Hypothalamus (tissue), 51 donors: ENCODE data around the gene DCDC1.
A peak's percentile ranks its signal among the peaks of the same experiment; 100 is the strongest.
"Not testable (repeated sequence)": the region's sequence is repeated elsewhere in the genome, so short reads cannot be mapped to it uniquely, and the experiment has no call there.

Experiments used
- DNase-seq, 51 donors: peaks; one replicate each; lab custom pipeline; 2025; lab: John Stamatoyannopoulos, UW

Gene DCDC1

DNA sequence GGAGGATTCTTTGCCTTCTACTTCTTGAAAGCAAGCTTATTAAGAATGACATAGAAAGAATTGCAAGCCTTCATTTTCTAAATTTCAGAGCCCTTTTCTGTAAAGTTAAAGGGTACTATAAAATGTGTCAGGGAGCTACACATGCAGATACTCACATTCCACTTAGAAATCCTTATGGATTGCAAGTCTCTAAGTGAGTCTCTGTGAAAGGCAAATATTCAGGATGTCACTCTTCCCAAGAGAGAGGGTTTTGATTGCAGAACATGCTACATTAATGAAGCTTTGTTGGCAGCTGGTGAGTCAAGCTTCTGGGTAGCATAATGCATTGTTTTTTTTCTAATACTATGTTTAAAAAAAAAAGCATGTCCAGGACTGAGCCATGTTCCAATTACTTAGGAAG is 369.2 kb downstream of the DCDC1 start:
- DNase-seq, result no peak

DNA sequence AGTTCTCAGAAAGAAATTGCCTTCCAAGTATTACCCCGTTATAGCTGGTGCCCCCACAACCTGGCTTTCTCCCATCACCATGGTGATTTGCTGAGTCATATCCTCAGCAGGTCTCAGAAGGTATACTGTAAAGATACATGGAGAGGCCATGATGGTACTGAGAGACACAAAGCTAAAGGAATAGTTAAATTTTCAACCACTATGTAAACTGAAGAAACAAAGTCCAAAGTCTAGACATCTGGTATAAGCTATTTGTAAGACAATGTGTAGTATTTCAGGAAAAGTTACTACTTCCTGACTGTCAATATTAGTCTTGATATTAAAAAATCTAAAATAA is 377.1 kb downstream of the DCDC1 start:
- no peak for DNase-seq

DNA sequence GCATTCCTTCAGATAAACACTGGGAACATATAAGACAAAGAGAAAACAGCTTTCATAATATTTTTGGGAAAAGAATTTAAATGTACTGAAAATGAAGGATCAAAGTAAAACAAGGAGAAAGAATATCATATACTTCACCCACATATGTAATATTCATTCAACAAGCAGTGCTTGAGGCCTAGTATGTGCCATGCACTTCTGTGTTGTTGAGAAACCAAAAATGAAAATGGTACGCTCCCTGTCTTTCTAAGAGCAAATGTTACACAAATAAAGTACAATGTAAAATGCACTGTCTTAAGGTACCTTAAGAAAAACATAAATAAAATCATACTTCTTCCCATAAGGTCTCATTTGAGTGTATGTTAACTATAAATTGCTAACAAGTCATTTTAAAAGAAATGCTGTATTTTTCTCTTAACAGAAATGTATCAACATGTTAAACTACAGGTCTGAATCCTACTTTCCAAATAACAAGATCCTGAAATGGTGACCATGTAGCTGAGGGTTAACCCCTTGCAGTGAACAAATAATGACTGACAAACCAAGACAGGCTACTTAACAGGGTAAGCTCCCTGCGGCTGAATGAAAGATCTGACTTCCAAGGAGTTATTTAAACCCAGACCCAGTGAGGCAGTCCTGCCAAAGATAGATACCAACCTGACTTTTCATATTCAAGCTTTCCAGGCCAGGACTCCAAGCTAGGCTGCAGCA is 377.6 kb downstream of the DCDC1 start:
- DNase-seq, result no peak

DNA sequence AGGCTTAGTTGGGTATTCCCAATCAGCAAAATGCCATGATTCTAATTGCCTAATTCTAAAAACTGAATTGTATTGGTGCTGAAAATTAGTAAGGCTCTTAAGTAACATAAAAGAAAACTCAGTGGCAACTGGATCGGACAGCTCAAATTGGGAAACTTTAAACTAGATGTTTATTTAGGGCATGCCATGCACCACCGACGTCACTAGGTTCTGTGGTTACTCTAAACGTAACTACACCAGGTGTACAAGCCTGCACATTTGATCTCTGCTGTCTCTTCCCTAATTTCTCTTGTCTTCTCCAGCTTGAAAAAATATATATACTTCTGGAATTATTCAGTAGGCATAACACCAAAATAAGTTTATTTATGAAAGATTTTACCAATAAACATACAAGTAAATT is 378.2 kb downstream of the DCDC1 start:
- DNase-seq, result no peak

DNA sequence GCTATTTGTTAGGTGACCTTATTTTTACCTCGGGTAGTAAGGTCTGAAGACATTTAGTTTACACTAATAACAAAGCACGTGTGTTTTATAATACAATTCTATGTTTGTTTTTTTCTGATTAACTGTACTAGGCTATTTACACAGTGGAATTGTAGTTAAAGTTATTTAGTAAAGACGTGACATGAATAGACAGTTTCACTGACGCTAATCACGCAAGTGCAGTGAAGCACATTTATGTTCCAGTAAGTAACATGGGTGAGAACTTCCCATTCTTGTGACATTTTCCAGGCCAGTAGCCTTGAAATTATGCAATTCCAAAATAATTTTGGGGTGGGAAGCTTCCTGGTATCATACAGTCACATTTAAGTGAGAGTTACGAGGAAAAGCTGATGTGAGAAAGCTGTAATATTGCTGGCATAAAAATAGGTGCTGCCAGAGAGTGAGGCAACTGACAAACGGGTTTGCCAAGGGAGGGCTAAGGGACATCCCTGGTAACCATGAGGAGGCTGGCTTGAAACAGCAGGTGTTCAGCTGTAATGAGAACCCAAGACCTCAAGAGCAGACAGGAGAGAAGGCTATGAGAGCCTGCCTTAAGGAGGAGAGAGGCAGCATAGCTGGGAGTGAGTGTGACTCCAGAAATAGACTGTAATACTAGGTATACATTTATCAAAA is 378.8 kb downstream of the DCDC1 start:
- DNase-seq, result no peak

DNA sequence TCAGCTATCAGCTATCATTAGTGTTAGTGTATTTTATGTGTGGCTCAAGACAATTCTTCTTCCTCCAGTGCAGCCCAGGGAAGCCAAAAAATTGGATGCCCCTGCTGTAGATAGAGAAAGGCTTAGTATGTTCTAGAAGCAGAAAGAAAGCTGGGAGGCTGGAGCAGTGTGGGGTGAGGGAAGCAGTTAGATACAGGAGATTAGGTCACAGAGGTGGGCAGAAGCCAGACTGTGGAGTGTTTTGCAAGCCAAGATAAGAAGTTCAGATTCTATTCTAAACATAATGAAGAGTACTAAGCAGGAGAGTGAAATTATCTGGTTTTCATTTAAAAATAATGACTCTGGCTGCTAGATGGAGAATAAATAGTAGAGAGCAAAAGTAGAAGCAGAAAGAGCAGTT is 381.7 kb downstream of the DCDC1 start:
- DNase-seq, result no peak

DNA sequence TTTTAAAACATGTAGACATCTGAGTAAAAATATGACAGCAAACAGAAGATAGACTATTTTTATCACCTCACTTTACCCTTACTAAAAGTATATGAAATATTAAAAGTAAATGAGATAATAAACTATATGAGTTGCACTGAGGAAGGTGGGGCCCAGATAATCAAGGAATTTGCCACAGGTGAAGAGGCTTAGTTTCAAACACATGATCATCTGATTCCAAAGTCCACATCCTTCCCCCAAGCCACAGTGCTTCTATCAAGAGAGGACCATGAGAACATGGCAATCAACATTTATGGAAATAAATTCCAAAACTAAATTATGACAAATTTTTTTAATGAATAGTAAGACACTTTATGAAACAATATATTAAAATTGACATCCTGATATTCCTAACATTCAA is 384.0 kb downstream of the DCDC1 start:
- no peak for DNase-seq

DNA sequence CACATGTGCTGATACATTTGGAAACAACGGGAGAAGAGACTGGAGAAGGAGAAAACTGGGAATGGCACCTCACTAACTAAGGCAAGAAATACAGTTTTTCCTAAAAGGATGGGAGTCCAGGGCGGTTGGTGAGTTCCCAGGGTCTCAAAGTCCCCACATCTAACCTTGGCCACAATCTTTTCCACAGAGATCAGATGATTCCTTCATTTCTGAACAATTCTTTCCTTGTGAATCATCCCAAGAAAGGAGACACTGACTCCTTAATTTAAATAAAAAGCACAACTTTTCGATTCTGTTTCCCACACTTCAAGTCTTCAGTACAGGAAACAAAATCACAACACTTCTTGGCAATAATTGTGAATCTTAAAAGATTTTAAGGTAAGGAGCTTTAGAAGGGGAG is 384.7 kb downstream of the DCDC1 start:
- no peak for DNase-seq

DNA sequence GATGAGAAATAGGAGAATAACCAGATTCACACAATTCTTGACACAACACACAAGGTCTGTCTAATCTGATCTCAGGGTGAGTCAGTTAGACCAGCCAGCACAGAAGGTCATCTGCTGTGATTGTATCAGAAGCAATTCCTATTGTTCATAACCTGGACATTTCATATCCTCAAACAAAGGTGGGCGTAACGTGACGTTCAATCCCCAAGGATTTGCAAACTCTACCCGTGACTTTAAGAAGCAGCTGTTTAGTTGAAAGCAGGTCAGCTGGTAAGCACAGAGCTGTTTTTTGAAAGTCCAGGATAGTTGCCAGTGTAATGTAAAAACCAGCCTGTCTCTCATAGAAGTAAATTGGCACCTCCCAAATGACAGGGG is 385.1 kb downstream of the DCDC1 start:
- DNase-seq, result no peak

DNA sequence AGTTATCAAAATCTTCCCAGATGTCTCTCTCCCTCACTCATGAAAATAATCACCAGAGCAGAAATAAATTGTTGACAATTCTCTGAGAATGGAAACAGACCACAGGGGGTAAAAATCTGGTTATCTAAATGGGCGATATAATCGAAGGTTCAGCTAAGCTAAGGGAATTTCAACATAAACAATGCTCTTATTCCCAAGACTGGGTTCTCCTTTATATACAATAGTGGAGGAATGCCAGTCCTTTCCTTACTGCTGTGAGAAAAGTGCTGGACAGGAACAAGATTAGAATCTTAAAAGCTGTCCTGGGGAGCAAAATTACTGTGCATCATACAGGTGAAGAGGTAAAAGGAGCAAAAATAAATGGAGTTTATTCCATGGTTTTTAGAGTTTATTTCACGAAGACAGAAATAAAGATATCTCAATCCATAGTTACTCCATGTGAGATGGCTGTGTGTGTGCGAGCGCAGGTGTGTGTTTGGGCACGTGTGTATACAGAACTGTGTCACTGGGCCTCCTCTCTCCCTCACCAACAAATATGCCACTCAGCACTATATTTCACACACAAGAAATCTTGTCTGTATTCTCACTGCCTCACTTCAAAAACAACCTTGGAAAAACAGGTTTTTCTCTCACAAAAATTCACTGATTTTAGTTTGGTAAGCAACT is 385.6 kb downstream of the DCDC1 start:
- DNase-seq, result no peak

DNA sequence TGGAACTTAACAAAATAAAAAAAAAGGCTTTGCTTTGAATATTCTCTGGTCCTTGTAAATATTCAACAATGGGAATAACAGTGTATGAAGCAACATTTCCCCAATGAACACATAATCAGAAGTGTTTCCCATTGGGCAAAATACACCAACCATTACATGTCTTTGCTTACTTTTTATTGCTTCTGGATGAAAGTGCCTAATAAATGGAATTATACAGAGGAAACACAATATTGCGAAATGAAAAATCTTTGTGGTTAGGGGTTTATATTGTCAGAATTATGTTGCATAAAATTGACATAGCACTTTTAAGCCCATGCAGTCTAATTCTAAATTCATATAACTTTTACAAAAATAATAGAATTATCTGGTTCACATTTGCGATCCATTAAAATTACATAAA is 386.4 kb downstream of the DCDC1 start:
- DNase-seq, result no peak

DNA sequence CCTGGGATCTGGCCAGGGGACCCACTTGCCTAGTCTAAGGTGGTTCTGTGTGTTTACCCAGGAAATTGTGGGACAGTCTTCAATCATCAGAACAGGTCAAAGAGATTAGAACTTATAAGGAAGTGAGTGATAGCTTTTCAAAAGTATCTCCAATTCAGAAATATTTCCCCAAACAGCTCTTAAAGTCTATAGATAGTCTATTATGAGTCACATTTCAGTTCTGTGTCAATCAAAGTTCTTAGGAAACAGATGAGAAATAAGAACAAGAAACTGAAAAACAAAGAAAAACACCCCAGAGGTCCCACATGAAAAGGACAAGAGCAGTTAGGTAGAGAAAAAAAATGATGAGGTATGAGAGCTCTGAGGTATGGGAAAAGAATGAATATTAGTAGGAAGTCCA is 402.0 kb downstream of the DCDC1 start:
- DNase-seq, result no peak

DNA sequence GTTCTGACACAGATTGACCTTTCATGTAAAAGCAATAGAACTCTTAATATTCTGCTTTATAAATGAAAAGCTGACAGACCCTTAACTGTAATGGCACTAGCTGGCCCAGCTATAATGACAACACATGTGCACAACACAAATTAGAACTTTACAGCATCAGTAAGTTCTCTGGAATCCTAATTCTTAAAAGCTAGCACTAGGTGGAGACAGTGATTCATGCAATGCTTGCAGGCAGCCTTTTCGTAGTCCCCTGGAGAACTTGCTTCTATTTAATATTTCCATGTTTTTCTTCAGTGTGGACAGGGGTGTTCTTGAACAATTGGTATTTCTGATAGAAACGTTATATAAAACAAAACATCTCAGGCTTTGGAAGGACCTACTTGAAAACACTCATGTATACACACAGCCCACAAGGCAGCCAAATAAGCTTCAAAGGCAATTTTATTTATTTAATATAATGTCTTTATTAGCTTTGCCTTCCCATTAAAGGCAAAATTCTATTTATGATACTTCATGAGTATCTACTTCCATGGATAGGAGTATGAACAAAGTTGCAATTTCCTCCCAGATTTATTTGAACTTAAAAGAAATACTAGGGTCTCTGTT is 409.0 kb downstream of the DCDC1 start:
- DNase-seq, result peak in 2 of 51 donors; percentile 2 to 16

DNA sequence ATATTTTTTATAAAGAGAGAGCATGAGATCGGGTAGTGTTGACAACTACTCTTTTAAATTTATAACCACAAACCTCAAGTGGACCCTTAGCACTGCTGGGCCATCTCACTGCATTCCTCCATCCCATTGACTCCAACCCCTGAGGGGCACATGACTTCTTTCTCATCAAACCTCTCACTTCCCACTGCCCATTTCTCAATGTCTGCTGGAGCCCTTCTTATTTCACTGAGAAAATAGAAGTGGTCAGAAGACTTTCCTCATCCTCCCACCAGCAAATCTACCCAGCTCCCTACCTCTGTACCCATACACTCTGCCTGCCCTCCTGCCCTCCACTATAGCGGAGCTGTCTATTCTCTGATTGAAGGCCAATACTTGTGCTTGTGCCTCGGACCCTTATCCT is 412.8 kb downstream of the DCDC1 start:
- DNase-seq, result no peak

DNA sequence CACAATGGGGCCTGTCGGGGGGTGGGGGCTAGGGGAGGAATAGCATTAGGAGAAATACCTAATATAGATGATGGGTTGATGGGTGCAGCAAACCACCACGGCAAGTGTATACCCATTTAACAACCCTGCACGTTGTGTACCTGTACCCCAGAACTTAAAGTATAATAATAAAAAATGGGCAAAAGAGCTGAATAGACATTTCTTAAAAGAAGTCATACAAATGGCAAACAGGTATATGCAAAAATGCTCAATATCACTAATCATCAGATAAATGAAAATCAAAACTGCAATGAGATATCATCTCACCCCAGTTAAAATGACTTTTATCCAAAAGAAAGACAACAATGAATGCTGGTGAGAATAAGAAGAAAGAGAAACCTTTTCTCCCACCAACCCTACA is 419.7 kb downstream of the DCDC1 start:
- DNase-seq, result no peak

DNA sequence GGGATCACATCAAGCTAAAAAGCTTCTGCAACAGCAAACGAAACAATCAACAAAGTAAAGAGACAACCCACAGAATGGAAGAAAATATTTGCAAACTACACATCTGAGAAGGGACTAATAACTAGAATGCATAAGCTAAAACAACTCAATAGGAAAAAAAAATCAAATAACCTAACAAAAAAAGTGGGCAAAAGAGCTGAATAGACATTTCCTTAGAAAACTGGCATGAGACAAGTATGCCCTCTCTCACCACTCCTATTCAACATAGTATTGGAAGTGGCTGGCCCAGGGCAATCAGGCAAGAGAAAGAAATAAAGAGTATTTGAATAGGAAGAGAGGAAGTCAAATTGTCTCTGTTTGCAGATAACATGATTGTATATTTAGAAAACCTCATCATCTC is 421.8 kb downstream of the DCDC1 start:
- DNase-seq, result not testable (repeated sequence)

DNA sequence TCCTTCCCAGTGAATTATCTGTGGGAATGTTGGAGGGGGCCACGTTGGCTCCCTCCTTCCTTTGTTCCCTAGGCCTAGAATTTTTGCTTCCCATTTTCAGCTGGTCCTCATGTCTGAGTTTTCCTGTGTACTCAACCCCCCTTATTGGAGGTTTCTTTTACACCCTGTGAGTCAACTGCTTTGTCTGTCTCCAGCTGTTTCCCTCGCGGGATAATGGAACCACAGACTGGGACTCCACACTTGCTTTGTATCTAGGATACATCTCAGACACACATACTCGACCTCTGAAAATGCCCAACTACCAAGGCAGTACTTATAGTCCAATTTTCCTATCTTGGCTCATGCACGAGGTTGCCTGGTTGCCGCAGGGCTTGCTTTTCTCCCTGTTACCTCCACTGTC is 430.7 kb downstream of the DCDC1 start:
- no peak for DNase-seq

DNA sequence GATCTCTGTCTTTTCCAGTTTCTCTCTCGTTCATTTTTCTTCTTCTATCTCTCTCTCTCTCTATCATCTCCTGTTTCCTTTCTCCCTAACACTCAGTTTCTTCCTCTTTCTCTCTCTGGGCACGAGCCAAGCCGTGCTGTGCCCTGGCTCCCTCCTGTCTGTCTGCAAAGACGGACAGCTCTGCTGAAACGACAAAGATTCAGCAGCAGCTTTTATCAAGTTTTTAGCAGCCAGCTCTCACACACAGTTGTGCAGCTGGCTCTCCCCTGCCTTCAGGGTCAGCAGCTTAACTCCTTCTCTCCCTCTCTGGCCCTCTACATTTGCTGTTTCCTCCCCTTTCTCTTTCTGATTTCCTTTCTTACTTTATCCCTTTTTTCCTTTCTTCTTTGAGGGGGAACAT is 431.4 kb downstream of the DCDC1 start:
- no peak for DNase-seq

DNA sequence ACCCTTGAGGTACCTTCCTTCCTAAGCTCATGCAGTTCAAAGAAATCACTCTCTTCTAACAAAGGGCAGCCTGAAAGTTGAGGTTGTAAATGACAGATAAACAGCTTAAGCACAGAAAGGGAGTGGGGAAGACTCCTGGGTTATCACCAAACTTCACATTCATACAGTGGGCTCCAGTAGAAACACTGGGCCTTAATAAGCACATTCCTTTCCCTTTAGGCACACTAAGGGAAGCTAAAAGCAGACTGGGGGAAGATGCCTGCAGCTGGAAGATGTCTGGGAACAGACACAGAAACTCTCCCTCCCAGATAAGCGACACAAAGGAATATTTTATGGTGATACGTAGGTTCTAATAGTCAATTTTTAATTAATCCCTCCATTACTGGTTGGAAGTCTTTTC is 433.0 kb downstream of the DCDC1 start:
- DNase-seq, result no peak

DNA sequence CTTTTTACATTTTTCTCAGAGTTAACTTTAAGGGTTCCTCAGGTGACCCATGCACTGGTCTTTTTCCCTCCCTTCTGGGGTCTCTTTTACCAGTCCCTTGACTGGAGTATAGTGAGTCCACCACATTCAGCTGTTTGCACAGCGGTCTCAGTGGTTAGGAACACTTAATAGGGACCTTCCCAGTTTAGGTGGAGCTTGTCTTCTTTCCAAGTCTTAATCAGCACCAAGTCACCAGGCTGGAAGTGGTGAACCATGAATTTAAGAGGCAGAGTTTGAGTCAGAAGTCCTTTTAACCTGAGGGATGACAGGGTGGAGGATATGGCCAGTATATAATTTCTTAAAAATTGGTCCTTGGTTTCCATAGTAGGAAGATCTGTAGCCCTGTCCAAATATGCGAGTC is 433.7 kb downstream of the DCDC1 start:
- no peak for DNase-seq

DNA sequence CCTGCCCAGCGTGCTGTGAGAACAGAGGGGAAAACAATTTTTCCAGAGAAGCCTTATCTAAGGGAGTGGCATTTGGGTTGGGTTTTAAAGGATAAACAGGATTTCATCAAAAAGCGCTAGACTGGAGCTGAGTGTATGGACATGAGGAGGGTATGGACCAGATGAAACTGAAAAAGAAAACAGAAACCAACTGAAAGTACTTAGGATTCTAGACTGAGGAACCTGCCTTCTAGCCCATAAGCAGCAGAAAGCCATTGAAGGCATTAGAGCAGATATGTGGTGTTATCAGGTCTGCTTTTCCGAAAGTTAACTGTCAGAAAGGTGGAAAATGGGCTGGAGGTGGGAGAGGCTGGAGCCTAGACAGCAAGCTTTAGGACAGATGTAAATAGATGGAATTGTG is 443.4 kb downstream of the DCDC1 start:
- DNase-seq, result no peak

DNA sequence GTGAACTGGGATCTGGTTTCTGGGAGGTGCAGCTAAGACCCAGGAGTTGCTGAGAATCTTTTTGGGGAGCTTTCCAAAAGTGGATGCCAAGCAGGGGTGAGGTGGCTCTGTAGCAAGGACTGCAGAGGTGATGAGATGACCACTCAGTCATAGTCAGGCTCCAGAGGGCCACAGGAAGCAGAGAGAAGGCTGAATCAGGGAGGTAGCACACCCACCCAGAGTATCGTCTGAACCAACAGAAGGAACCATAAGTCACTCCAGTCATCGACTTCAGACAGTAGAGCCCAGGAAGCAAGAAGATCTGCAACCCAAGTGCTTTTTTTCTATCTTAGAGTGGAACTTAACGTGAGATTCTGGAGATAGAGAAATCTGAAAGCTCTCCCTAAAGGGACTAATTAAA is 447.7 kb downstream of the DCDC1 start:
- no peak for DNase-seq
